DOHH2 (cell line): ENCODE data around the gene STX12.
"Not testable (repeated sequence)": the region's sequence is repeated elsewhere in the genome, so short reads cannot be mapped to it uniquely, and the experiment has no call there.

Source experiments
- H3F3A ChIP-seq: fragments of 200-600 bp; sonication (generic), shearing (Covaris generic); 2 replicates; pipeline ENCODE4 v1.6.0; 2016; ENCODE audit warnings: antibody characterized with exemption, mild to moderate bottlenecking; ENCODE audit not compliant: control insufficient read depth, insufficient read depth
- H3K27ac ChIP-seq: fragments of 200-600 bp; sonication (generic); 2 replicates; pipeline ENCODE4 v1.5.1; 2014; ENCODE audit warnings: low read depth, mild to moderate bottlenecking, low read length, moderate library complexity
- H3K27me3 ChIP-seq: fragments of 200-600 bp; sonication (generic); 2 replicates; pipeline ENCODE4 v1.6.1; 2014; ENCODE audit warnings: mild to moderate bottlenecking, low read length, mixed read lengths; ENCODE audit not compliant: control insufficient read depth
- H3K36me3 ChIP-seq: fragments of 200-600 bp; sonication (generic); 2 replicates; pipeline ENCODE4 v1.6.1; 2014; ENCODE audit warnings: mild to moderate bottlenecking, low read length, moderate library complexity, mixed read lengths; ENCODE audit not compliant: control insufficient read depth
- H3K4me1 ChIP-seq: fragments of 200-600 bp; sonication (generic); 2 replicates; pipeline ENCODE4 v1.6.1; 2014; ENCODE audit warnings: mild to moderate bottlenecking, low read length, mixed read lengths; ENCODE audit not compliant: control insufficient read depth
- H3K4me2 ChIP-seq: fragments of 200-600 bp; sonication (generic); 2 replicates; pipeline ENCODE4 v1.6.0; 2014; ENCODE audit warnings: mild to moderate bottlenecking, low read length, moderate library complexity
- H3K4me3 ChIP-seq: fragments of 200-600 bp; sonication (generic); 2 replicates; pipeline ENCODE4 v1.5.1; 2014; ENCODE audit warnings: mild to moderate bottlenecking, low read length, mixed read lengths
- H3K79me2 ChIP-seq: fragments of 200-600 bp; sonication (generic); 2 replicates; pipeline ENCODE4 v1.6.1; 2014; ENCODE audit warnings: mild to moderate bottlenecking, low read length, mixed read lengths; ENCODE audit not compliant: control insufficient read depth
- H3K9me2 ChIP-seq: fragments of 200-600 bp; sonication (generic); replicated peaks from 2 replicates; pipeline ENCODE4 v1.6.1; 2014; ENCODE audit warnings: mild to moderate bottlenecking, low read length, mixed read lengths; ENCODE audit not compliant: control insufficient read depth
- H3K9me3 ChIP-seq: fragments of 200-600 bp; sonication (generic); 2 replicates; pipeline ENCODE4 v1.6.1; 2014; ENCODE audit warnings: antibody characterized with exemption, low read length, mixed read lengths; ENCODE audit not compliant: control insufficient read depth, insufficient read depth
- H4K20me1 ChIP-seq: fragments of 200-600 bp; sonication (generic); 2 replicates; pipeline ENCODE4 v1.6.0; 2014; ENCODE audit warnings: low read depth, mild to moderate bottlenecking, antibody characterized with exemption, low read length, moderate library complexity; ENCODE audit not compliant: control insufficient read depth, insufficient read depth
- CTCF ChIP-seq: fragments of 200-600 bp; sonication (generic); IDR thresholded peaks from one replicate; pipeline ENCODE4 v1.5.1; 2014; ENCODE audit warnings: antibody characterized with exemption, mild to moderate bottlenecking, low read depth, low read length; ENCODE audit not compliant: poor library complexity, severe bottlenecking
- EZH2phosphoT487 ChIP-seq: fragments of 200-600 bp; sonication (generic); IDR thresholded peaks from 2 replicates; pipeline ENCODE4 v1.6.1; 2017; ENCODE audit warnings: borderline replicate concordance, mild to moderate bottlenecking, antibody characterized with exemption, low read length, moderate library complexity, mixed read lengths

STX12 gene

GRCh38 chr1:27849951-27850350 lies 76.9 kb downstream of the STX12 start:
- Histone ChIP-seq H3K4me2 (no peak overlapping the region), H3K9me2 (no peaks in the 10 kb centered on the region), H3K27me3 (no peaks in the 10 kb centered on the region), H3K9me3 (no peaks in the 10 kb centered on the region), H3K36me3 (peaks cover 59% of the 10 kb centered on the region), H3K27ac (no peak overlapping the region), H3K79me2 (no peaks in the 10 kb centered on the region), H4K20me1 (no peaks in the 10 kb centered on the region; the same call in 1 of the 2 replicates), H3K4me1 (no peaks in the 10 kb centered on the region), H3K4me3 (no peak overlapping the region), H3F3A (peaks cover 10% of the 10 kb centered on the region; the same call in 1 of the 2 replicates)
- no peak for TF ChIP-seq EZH2phosphoT487
- no peak for TF ChIP-seq CTCF

GRCh38 chr1:27855085-27855484 lies 82.1 kb downstream of the STX12 start:
- H3F3A ChIP-seq = peaks cover 12% of the 10 kb centered on the region
- H3K4me2 ChIP-seq = no peak overlapping the region
- H3K4me3 ChIP-seq = no peak overlapping the region
- H3K9me3 ChIP-seq = no peaks in the 10 kb centered on the region
- peaks cover 17% of the 10 kb centered on the region for H3K36me3 ChIP-seq
- H3K9me2 ChIP-seq = no peaks in the 10 kb centered on the region
- TF ChIP-seq EZH2phosphoT487 (no peak), CTCF (no peak)
- H3K79me2 ChIP-seq = no peaks in the 10 kb centered on the region
- peaks cover 7% of the 10 kb centered on the region for H3K4me1 ChIP-seq
- H3K27me3 ChIP-seq = no peaks in the 10 kb centered on the region
- H4K20me1 ChIP-seq = no peaks in the 10 kb centered on the region
- H3K27ac ChIP-seq = no peak overlapping the region

- Histone ChIP-seq H3K4me1 (peaks cover 7% of the 10 kb centered on the region), H3K4me3 (no peak overlapping the region), H3K79me2 (no peaks in the 10 kb centered on the region), H4K20me1 (no peaks in the 10 kb centered on the region), H3K36me3 (peaks cover 2% of the 10 kb centered on the region), H3K27ac (no peak overlapping the region), H3K27me3 (no peaks in the 10 kb centered on the region), H3F3A (peaks cover 2% of the 10 kb centered on the region; the same call in 1 of the 2 replicates), H3K9me2 (no peaks in the 10 kb centered on the region), H3K9me3 (no peaks in the 10 kb centered on the region), H3K4me2 (no peak overlapping the region)
- TF ChIP-seq EZH2phosphoT487 (no peak), CTCF (no peak)
These were observed 83.7 kb downstream of the STX12 start for GRCh38 chr1:27856561-27857343.

- H3K27ac ChIP-seq, H3K4me2 ChIP-seq, H3F3A ChIP-seq, H3K79me2 ChIP-seq, H3K27me3 ChIP-seq, H3K36me3 ChIP-seq, H3K4me3 ChIP-seq, H3K9me2 ChIP-seq, H3K9me3 ChIP-seq, H4K20me1 ChIP-seq: not testable (repeated sequence)
- H3K4me1 ChIP-seq = peaks cover 11% of the 10 kb centered on the region
These were observed 84.5 kb downstream of the STX12 start for GRCh38 chr1:27857552-27857951.
